OCI-LY7 (cell line): ENCODE measurements around the gene ASCC1. TPM values are rescaled to one million over a fixed set of nuclear protein-coding genes. Genes with fewer than 3 reads are reported as not detected.

ENCODE experiments used
- BruUV-seq: library from RNA; stranded (reverse); fragments of 400-500 nt; replicated peaks from 2 replicates; lab custom pipeline; 2021; lab: Mats Ljungman, UMichigan
- CTCF ChIA-PET: fragments of 300-600 bp; sonication (Branson Sonifier 250); formaldehyde crosslinking; loops from one replicate; lab custom pipeline; 2022; ENCODE audit warnings: antibody characterized with exemption; ENCODE audit not compliant: unreplicated experiment; lab: Charles Lee
- POLR2A ChIA-PET: fragments of 300-600 bp; sonication (Branson Sonifier 250); formaldehyde crosslinking; loops from one replicate; lab custom pipeline; 2022; ENCODE audit warnings: antibody characterized with exemption; lab: Charles Lee
- DNase-seq: peaks from one replicate; pipeline ENCODE4 v3.0.0-alpha.2; 2015; ENCODE audit warnings: low spot score
- H2AFZ ChIP-seq: fragments of 200-600 bp; sonication (generic), shearing (Covaris generic); 2 replicates; pipeline ENCODE4 v1.6.1; 2014; ENCODE audit warnings: mild to moderate bottlenecking, antibody characterized with exemption, low read length, moderate library complexity
- H3K27ac ChIP-seq: fragments of 200-600 bp; sonication (generic); 2 replicates; pipeline ENCODE4 v1.5.1; 2014; ENCODE audit warnings: mixed run types, low read depth, mild to moderate bottlenecking, moderate library complexity, low read length, inconsistent platforms; ENCODE audit not compliant: poor library complexity, severe bottlenecking
- H3K36me3 ChIP-seq: fragments of 200-600 bp; sonication (generic); 2 replicates; pipeline ENCODE4 v1.6.1; 2014; ENCODE audit warnings: mild to moderate bottlenecking, antibody characterized with exemption, low read length, moderate library complexity, mixed read lengths; ENCODE audit not compliant: insufficient read depth
- H3K4me1 ChIP-seq: fragments of 200-600 bp; sonication (generic); 2 replicates; pipeline ENCODE4 v1.5.1; 2014; ENCODE audit warnings: mild to moderate bottlenecking, low read length; ENCODE audit not compliant: insufficient read depth, poor library complexity, severe bottlenecking
- H3K4me2 ChIP-seq: fragments of 200-600 bp; sonication (generic); 2 replicates; pipeline ENCODE4 v1.6.1; 2014; ENCODE audit warnings: mild to moderate bottlenecking, low read length
- H3K4me3 ChIP-seq: fragments of 200-600 bp; sonication (generic); 2 replicates; pipeline ENCODE4 v1.5.1; 2014; ENCODE audit warnings: mild to moderate bottlenecking, low read depth, low read length; ENCODE audit not compliant: poor library complexity, severe bottlenecking
- H3K79me2 ChIP-seq: fragments of 200-600 bp; sonication (generic); 2 replicates; pipeline ENCODE4 v1.6.1; 2016; ENCODE audit warnings: low read depth, mild to moderate bottlenecking, low read length, moderate library complexity, mixed read lengths; ENCODE audit not compliant: insufficient read depth
- H3K9me2 ChIP-seq: fragments of 200-600 bp; sonication (generic); 2 replicates; pipeline ENCODE4 v1.6.1; 2016; ENCODE audit warnings: mild to moderate bottlenecking, low read length, mixed read lengths; ENCODE audit not compliant: insufficient read depth
- H3K9me3 ChIP-seq: fragments of 200-600 bp; sonication (generic); 2 replicates; pipeline ENCODE4 v1.6.1; 2014; ENCODE audit warnings: mild to moderate bottlenecking, mixed run types, low read length, mixed read lengths
- H4K20me1 ChIP-seq: fragments of 200-600 bp; sonication (generic); 2 replicates; pipeline ENCODE4 v1.6.1; 2014; ENCODE audit warnings: mild to moderate bottlenecking, antibody characterized with exemption, low read length, moderate library complexity, mixed read lengths; ENCODE audit not compliant: insufficient read depth
- EZH2phosphoT487 ChIP-seq: fragments of 200-600 bp; sonication (generic); IDR thresholded peaks from 2 replicates; pipeline ENCODE4 v1.6.1; 2018; ENCODE audit warnings: low read depth, borderline replicate concordance, mild to moderate bottlenecking, mixed run types, antibody characterized with exemption, low read length, moderate library complexity, mixed read lengths
- intact Hi-C: fragments of 100-400 bp; cut with micrococcal nuclease; formaldehyde crosslinking; loops from one replicate; pipeline ENCODE4 v1.10.0; 2022; ENCODE audit not compliant: unreplicated experiment
- total RNA-seq, 2 experiments: library from RNA; depleted of rRNA in 1 of 2; stranded (reverse); fragments of >200 nt in 1 of 2; shearing (Covaris generic) in 1 of 2; gene quantifications; 2 replicates each; pipeline ENCODE4 v1.2.3, GENCODE V29; 2014 to 2022
- TF ChIP-seq, protein P1 (sequence below): fragments of 200-600 bp; sonication (generic); conservative IDR thresholded peaks from 2 replicates; pipeline ENCODE4 v1.5.1; 2014; ENCODE audit warnings: mild to moderate bottlenecking, antibody characterized with exemption, low read length, moderate library complexity, mixed read lengths

The ASCC1 gene
- total RNA-seq, 2 experiments from 2014 or later = 27.1 to 59.9 TPM

DNA sequence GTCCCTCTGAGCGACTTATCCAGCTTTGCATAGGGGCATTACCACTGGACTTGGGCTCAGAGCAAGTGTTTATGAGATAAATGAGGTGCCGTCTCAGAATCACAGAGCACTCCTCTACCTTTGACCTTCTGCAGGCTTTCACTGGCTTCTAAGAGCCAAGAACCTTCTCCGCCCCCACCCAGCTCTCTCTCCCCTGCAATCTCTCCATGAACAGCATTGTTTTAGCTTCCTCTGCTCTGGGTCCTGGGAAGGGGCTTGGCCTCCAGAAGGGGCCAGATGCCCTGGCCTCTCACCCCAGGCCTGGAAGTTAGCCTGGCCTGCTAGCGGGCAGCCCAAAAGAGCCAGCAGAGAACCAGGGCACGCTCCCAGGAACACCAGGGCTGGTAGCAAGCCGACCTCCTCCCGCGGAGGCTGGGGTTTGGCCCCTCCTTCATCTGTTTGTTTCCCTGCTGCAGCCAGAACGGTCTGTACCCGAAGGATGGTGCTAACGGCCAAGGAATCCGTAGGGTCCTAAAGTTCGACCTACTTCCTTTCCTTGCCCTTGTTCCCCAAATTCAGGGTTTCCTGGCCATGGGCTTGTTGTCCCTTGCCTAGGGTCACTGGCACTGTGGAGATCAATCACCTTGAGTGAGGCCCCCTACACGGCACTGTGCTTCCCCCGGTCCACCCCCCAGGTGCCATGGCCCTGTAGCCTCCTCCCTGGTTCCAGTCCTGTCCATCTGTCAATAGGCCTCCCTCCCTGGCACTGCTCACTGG is 38.9 kb upstream of the ASCC1 start:
- H3K4me3 ChIP-seq = no peak overlapping the region
- H3K36me3 ChIP-seq = no peaks in the 10 kb centered on the region
- peaks cover 46% of the 10 kb centered on the region for H3K4me1 ChIP-seq
- no peak overlapping the region for H3K27ac ChIP-seq
- no peak for TF ChIP-seq EZH2phosphoT487
- H3K79me2 ChIP-seq = no peaks in the 10 kb centered on the region
- intact Hi-C loops = no loop called here
- H3K9me3 ChIP-seq = no peaks in the 10 kb centered on the region
- no peaks in the 10 kb centered on the region for H4K20me1 ChIP-seq
- peak overlapping the region; percentile 7; the same call in 1 of the 2 replicates for H3K4me2 ChIP-seq
- POLR2A ChIA-PET = interaction anchor here (0.5 to 1.6 kb wide), 3 partner anchors 9 to 42 kb away, joined by 3 to 5 read pairs (median 4); no protein-coding TSS in a partner anchor
- CTCF ChIA-PET = no interaction called here
- BruUV-seq = no TSS peak
- H2AFZ ChIP-seq = peak overlapping the region; percentile 16; the same call in 1 of the 2 replicates
- no peaks in the 10 kb centered on the region for H3K9me2 ChIP-seq
- DNase-seq = no peak

DNA sequence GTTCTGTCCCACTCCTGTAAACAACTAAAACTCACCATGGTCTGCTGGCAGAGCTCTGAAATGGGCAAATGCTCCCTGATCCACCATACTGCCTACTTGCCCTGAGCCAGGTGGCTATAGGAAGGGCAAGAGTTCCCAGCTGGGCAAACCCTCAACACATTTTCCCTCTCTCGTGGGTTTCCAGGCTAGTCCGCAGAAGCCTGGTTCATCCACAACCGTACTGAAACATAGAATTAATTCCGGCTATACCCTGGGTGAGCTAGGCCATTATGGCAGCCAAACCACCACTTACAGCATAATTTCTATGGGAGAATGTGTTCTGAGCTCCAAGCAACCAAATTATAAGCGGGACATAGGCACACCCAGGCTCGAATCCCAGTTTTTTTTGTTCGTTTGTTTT is 37.5 kb upstream of the ASCC1 start:
- Histone ChIP-seq H3K9me3 (no peaks in the 10 kb centered on the region), H3K9me2 (no peaks in the 10 kb centered on the region), H3K27ac (no peak overlapping the region), H3K79me2 (no peaks in the 10 kb centered on the region), H3K4me1 (peaks cover 45% of the 10 kb centered on the region), H2AFZ (no peak overlapping the region), H3K4me2 (no peak overlapping the region), H3K4me3 (no peak overlapping the region), H3K36me3 (no peaks in the 10 kb centered on the region), H4K20me1 (no peaks in the 10 kb centered on the region)
- CTCF ChIA-PET = no interaction called here
- BruUV-seq = no TSS peak
- intact Hi-C loops = no loop called here
- TF ChIP-seq, protein P1, sequence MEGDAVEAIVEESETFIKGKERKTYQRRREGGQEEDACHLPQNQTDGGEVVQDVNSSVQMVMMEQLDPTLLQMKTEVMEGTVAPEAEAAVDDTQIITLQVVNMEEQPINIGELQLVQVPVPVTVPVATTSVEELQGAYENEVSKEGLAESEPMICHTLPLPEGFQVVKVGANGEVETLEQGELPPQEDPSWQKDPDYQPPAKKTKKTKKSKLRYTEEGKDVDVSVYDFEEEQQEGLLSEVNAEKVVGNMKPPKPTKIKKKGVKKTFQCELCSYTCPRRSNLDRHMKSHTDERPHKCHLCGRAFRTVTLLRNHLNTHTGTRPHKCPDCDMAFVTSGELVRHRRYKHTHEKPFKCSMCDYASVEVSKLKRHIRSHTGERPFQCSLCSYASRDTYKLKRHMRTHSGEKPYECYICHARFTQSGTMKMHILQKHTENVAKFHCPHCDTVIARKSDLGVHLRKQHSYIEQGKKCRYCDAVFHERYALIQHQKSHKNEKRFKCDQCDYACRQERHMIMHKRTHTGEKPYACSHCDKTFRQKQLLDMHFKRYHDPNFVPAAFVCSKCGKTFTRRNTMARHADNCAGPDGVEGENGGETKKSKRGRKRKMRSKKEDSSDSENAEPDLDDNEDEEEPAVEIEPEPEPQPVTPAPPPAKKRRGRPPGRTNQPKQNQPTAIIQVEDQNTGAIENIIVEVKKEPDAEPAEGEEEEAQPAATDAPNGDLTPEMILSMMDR = no peak
- TF ChIP-seq EZH2phosphoT487 = no peak
- POLR2A ChIA-PET = interaction anchor here (1.0 to 1.5 kb wide), 4 partner anchors 7 to 68 kb away, joined by 3 to 6 read pairs (median 4); partner anchors contain the start of gene DDIT4
- no peak for DNase-seq

DNA sequence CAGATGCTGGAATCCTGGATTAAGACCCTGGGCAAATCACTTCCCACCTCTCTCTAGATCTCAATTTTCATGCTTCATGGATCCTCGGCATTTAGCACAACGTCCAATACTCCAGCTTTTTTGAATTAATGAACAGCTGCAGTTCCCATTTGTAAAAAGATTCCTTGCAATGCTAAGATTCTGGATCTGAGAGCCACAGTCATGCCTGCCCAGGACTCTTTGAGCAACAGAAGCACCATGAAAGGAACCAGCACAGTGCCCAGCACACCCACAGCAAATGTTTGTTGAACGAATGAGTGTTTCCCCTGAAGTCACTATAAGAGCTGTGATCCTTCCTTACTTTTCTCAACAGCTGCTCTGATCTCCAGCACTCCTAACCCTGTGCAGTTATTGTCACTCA is 36.9 kb upstream of the ASCC1 start:
- BruUV-seq = no TSS peak
- POLR2A ChIA-PET = interaction anchor here (1.0 to 1.5 kb wide), 4 partner anchors 8 to 68 kb away, joined by 3 to 6 read pairs (median 4); partner anchors contain the start of gene DDIT4
- no peak for TF ChIP-seq EZH2phosphoT487
- TF ChIP-seq, protein P1 = no peak

More for the DNA sequence above, 36.9 kb upstream of the ASCC1 start:
- Histone ChIP-seq H3K36me3 (no peaks in the 10 kb centered on the region), H3K79me2 (no peaks in the 10 kb centered on the region), H3K4me1 (peaks cover 50% of the 10 kb centered on the region), H2AFZ (no peak overlapping the region), H4K20me1 (no peaks in the 10 kb centered on the region), H3K4me3 (no peak overlapping the region), H3K9me2 (no peaks in the 10 kb centered on the region), H3K9me3 (no peaks in the 10 kb centered on the region), H3K4me2 (no peak overlapping the region), H3K27ac (no peak overlapping the region)
- CTCF ChIA-PET = interaction anchor here (1.0 kb wide), 1 partner anchor 101 kb away, joined by 3 read pairs; no protein-coding TSS in a partner anchor
- DNase-seq = no peak
- intact Hi-C loops = no loop called here
